Endothelial cell of umbilical vein (primary cell): ENCODE measurements around the gene FOSL2. TPM values are rescaled to one million over a fixed set of nuclear protein-coding genes. Genes with fewer than 3 reads are reported as not detected.

Experiments
- BruUV-seq: library from RNA; stranded (reverse); fragments of 400-500 nt; replicated peaks from 2 replicates; lab custom pipeline; 2021; lab: Mats Ljungman, UMichigan
- CTCF ChIA-PET: fragments of 300-600, 350-600 bp; sonication (Branson Sonifier 250); formaldehyde crosslinking; loops from one replicate; lab custom pipeline; 2021; ENCODE audit warnings: antibody characterized with exemption, inconsistent platforms; lab: Charles Lee
- POLR2A ChIA-PET: fragments of 300-600, 350-600 bp; sonication (Branson Sonifier 250); formaldehyde crosslinking; loops from one replicate; lab custom pipeline; 2021; ENCODE audit warnings: antibody characterized with exemption, inconsistent platforms; lab: Charles Lee
- DNase-seq: peaks from one replicate; pipeline ENCODE4 v3.0.0-alpha.2; 2011; ENCODE audit warnings: low read depth, low spot score
- FAIRE-seq: peaks from 2 replicates; lab custom pipeline; 2011; peaks lifted over from hg19 to GRCh38; lab: Jason Lieb, UNC
- H2AFZ ChIP-seq: 2 replicates; pipeline ENCODE4 v1.6.0; 2012; ENCODE audit warnings: low read depth, low read length, control low read depth, inconsistent platforms
- H3K27ac ChIP-seq: 2 replicates; pipeline ENCODE4 v1.5.1; 2011; ENCODE audit warnings: low read depth, mild to moderate bottlenecking, control low read depth, low read length, moderate library complexity; ENCODE audit not compliant: insufficient read depth
- H3K27me3 ChIP-seq, 2 experiments: 2 replicates each; pipeline versions ENCODE4 v1.6.0 to v1.6.1; 2011; ENCODE audit warnings: low read length in 2 of 2, mixed read lengths in 1 of 2; ENCODE audit not compliant: control insufficient read depth in 2 of 2, insufficient read depth in 2 of 2
- H3K36me3 ChIP-seq, 2 experiments: 2 replicates in 1 of 2; 3 replicates in 1 of 2; pipeline ENCODE4 v1.5.1; 2011; ENCODE audit warnings: low read length in 2 of 2, mild to moderate bottlenecking in 1 of 2, moderate library complexity in 1 of 2; ENCODE audit not compliant: control insufficient read depth in 2 of 2, insufficient read depth in 2 of 2; ENCODE audit errors: extremely low read depth in 1 of 2
- H3K4me1 ChIP-seq: 3 replicates; pipeline ENCODE4 v1.5.1; 2011; ENCODE audit warnings: mild to moderate bottlenecking, low read length; ENCODE audit not compliant: control insufficient read depth, insufficient read depth; ENCODE audit errors: extremely low read depth
- H3K4me2 ChIP-seq: 2 replicates; pipeline ENCODE4 v1.6.1; 2011; ENCODE audit warnings: low read length, control low read depth, mixed read lengths; ENCODE audit not compliant: insufficient read depth
- H3K4me3 ChIP-seq, 3 experiments: fragments of 200-600 bp in 1 of 3; sonication (generic), shearing (Covaris generic) in 1 of 3; replicated peaks in 1 of 3; 2 replicates each; pipeline ENCODE4 v1.5.1; 2011 to 2016; ENCODE audit warnings: control low read depth in 3 of 3, low read length in 3 of 3, mild to moderate bottlenecking in 2 of 3, inconsistent platforms in 1 of 3, low read depth in 1 of 3, moderate library complexity in 1 of 3; ENCODE audit not compliant: insufficient read depth in 1 of 3
- H3K79me2 ChIP-seq: 2 replicates; pipeline ENCODE4 v1.6.0; 2012; ENCODE audit warnings: low read length, inconsistent platforms; ENCODE audit not compliant: control insufficient read depth, insufficient read depth
- H3K9ac ChIP-seq: replicated peaks from 2 replicates; pipeline ENCODE3; 2011; ENCODE audit warnings: low read length, control low read depth; ENCODE audit not compliant: insufficient read depth; ENCODE audit errors: extremely low read depth
- H3K9me1 ChIP-seq: replicated peaks from 3 replicates; pipeline ENCODE4 v1.6.0; 2011; ENCODE audit warnings: mild to moderate bottlenecking, low read length; ENCODE audit not compliant: control insufficient read depth, insufficient read depth; ENCODE audit errors: extremely low read depth
- H3K9me3 ChIP-seq: replicated peaks from 2 replicates; pipeline ENCODE4 v1.5.1; 2012; ENCODE audit warnings: low read length, inconsistent platforms; ENCODE audit not compliant: control insufficient read depth, insufficient read depth
- H4K20me1 ChIP-seq: replicated peaks from 2 replicates; pipeline ENCODE3; 2011; ENCODE audit warnings: mild to moderate bottlenecking, low read length; ENCODE audit not compliant: control insufficient read depth, insufficient read depth; ENCODE audit errors: extremely low read depth
- CTCF ChIP-seq, 2 donors: IDR thresholded peaks; 1 replicate in 1 of 2; 2 replicates in 1 of 2; pipeline ENCODE4 v1.5.1; 2011; ENCODE audit warnings: low read length in 2 of 2, mild to moderate bottlenecking in 2 of 2, moderate library complexity in 2 of 2, control low read depth in 1 of 2, inconsistent platforms in 1 of 2, low read depth in 1 of 2; ENCODE audit not compliant: insufficient read depth in 1 of 2; ENCODE audit errors: extremely low read depth in 1 of 2
- EZH2 ChIP-seq: IDR thresholded peaks from 2 replicates; pipeline ENCODE4 v1.6.1; 2012; ENCODE audit warnings: borderline replicate concordance, low read depth, mild to moderate bottlenecking, moderate library complexity, low read length, inconsistent platforms; ENCODE audit not compliant: severe bottlenecking
- FOS ChIP-seq: IDR thresholded peaks from 2 replicates; pipeline ENCODE4 v1.6.1; 2011; ENCODE audit warnings: mild to moderate bottlenecking, low read length, moderate library complexity, borderline replicate concordance; ENCODE audit not compliant: insufficient read depth
- GATA2 ChIP-seq: IDR thresholded peaks from 2 replicates; pipeline ENCODE4 v1.7.0; 2011; ENCODE audit warnings: low read depth, mild to moderate bottlenecking, moderate library complexity, mixed read lengths, low read length; ENCODE audit not compliant: insufficient read length, insufficient read depth
- JUN ChIP-seq: IDR thresholded peaks from 2 replicates; pipeline ENCODE4 v1.6.1; 2011; ENCODE audit warnings: borderline replicate concordance, low read depth; ENCODE audit not compliant: insufficient read length, insufficient read depth
- MAX ChIP-seq: IDR thresholded peaks from 2 replicates; pipeline ENCODE4 v1.6.1; 2011; ENCODE audit not compliant: insufficient read depth, insufficient read length
- MYC ChIP-seq: IDR thresholded peaks from one replicate; pipeline ENCODE4 v1.6.1; 2011; ENCODE audit warnings: mild to moderate bottlenecking, low read depth, low read length
- POLR2A ChIP-seq: IDR thresholded peaks from 2 replicates; pipeline ENCODE4 v1.6.1; 2012; ENCODE audit warnings: low read depth, mild to moderate bottlenecking, control low read depth, low read length
- POLR2AphosphoS5 ChIP-seq: IDR thresholded peaks from 2 replicates; pipeline ENCODE4 v1.6.1; 2012; ENCODE audit warnings: low read depth, mild to moderate bottlenecking, control low read depth, low read length, moderate library complexity; ENCODE audit not compliant: insufficient read depth
- dilution Hi-C: fragments of 300-500 bp; cut with MboI; formaldehyde crosslinking; loops from one replicate; pipeline ENCODE4 v1.15.0; 2019; ENCODE audit warnings: low sequenced_read_pairs; ENCODE audit not compliant: extremely low pct_ligation_motif_present
- intact Hi-C: fragments of 100-400 bp; cut with micrococcal nuclease; formaldehyde crosslinking; loops from one replicate; pipeline ENCODE4 v1.10.0; 2022
- polyA plus RNA-seq, 4 experiments: library from polyadenylated mRNA; depleted of rRNA in 3 of 4; stranded (reverse) in 3 of 4; unstranded in 1 of 4; fragments of >200 nt; gene quantifications; 2 replicates each; pipeline versions ENCODE4 v1.2.1 to v1.2.3, GENCODE V29; 2011 to 2012; ENCODE audit warnings: missing spikeins in 1 of 4
- total RNA-seq: library from RNA; stranded (reverse); gene quantifications from 2 replicates; pipeline ENCODE4 v1.2.3, GENCODE V29; 2021

The FOSL2 gene
- total and polyA plus RNA-seq, 2 donors (not counting 3 experiments of a cell fraction or from before 2014, with no cell fraction given): 43.9 to 85.3 TPM

GRCh38 chr2:28367667-28368356 is 24.8 kb upstream of the FOSL2 start:
- no TSS peak for BruUV-seq
- H3K4me2 ChIP-seq: no peak overlapping the region
- DNase-seq (no peak), FAIRE-seq (no peak)
- TF ChIP-seq CTCF (IDR thresholded peaks at IDR 0.05; ENCODE audit: extremely low read depth in 1 of 2, insufficient read depth in 1 of 2, low read depth in 1 of 2, low read length in 2 of 2) (no peak), JUN (no peak), POLR2A (no peak)
- CTCF ChIA-PET: interaction anchor here (2.0 kb wide), 1 partner anchor 11 kb away, joined by 8 read pairs; no protein-coding TSS in a partner anchor
- no peaks in the 10 kb centered on the region for H3K79me2 ChIP-seq
- H3K9me3 ChIP-seq: no peaks in the 10 kb centered on the region
- no peak overlapping the region for H3K27ac ChIP-seq
- peaks cover 14% of the 10 kb centered on the region for H3K4me1 ChIP-seq
- no peaks in the 10 kb centered on the region for H3K27me3 ChIP-seq
- H3K9ac ChIP-seq: no peak overlapping the region
- H3K9me1 ChIP-seq: no peaks in the 10 kb centered on the region
- POLR2A ChIA-PET: no interaction called here
- no peaks in the 10 kb centered on the region for H3K36me3 ChIP-seq
- no peak overlapping the region for H2AFZ ChIP-seq
- dilution Hi-C loops (no loop called here), intact Hi-C loops (loop anchor here (2.0 kb wide), 1 partner anchor 23 kb away; no protein-coding TSS in a partner anchor)
- H3K4me3 ChIP-seq: no peak overlapping the region
- H4K20me1 ChIP-seq: no peaks in the 10 kb centered on the region

GRCh38 chr2:28368357-28368798 is 24.3 kb upstream of the FOSL2 start:
- dilution Hi-C loops: no loop called here
- Histone ChIP-seq H3K27me3 (no peaks in the 10 kb centered on the region), H3K9me3 (no peaks in the 10 kb centered on the region), H4K20me1 (no peaks in the 10 kb centered on the region), H3K36me3 (no peaks in the 10 kb centered on the region), H3K4me1 (peaks cover 14% of the 10 kb centered on the region), H3K9ac (no peak overlapping the region), H3K27ac (no peak overlapping the region), H3K4me2 (no peak overlapping the region), H2AFZ (no peak overlapping the region), H3K9me1 (no peaks in the 10 kb centered on the region), H3K4me3 (no peak overlapping the region), H3K79me2 (no peaks in the 10 kb centered on the region)
- FAIRE-seq (no peak), DNase-seq (no peak)
- intact Hi-C loops: no loop called here
- ChIA-PET POLR2A (no interaction called here), CTCF (interaction anchor here (2.0 kb wide), 1 partner anchor 10 kb away, joined by 8 read pairs; no protein-coding TSS in a partner anchor)
- TF ChIP-seq CTCF (IDR thresholded peaks at IDR 0.05; ENCODE audit: extremely low read depth in 1 of 2, insufficient read depth in 1 of 2, low read depth in 1 of 2, low read length in 2 of 2): no peak
- no peak for TF ChIP-seq POLR2AphosphoS5
- no peak for TF ChIP-seq FOS
- no peak for TF ChIP-seq GATA2
- no peak for TF ChIP-seq POLR2A
- TF ChIP-seq MAX: no peak
- no peak for TF ChIP-seq MYC
- no peak for TF ChIP-seq JUN
- no peak for TF ChIP-seq EZH2
- BruUV-seq: no TSS peak
